ENCODE data around the gene EDIL3.

- TF ChIP-seq CTCF (IDR thresholded peaks at IDR 0.05) (no peak), EP300 (IDR thresholded peaks at IDR 0.05) (no peak), POLR2A (IDR thresholded peaks at IDR 0.05) (no peak)
These were observed 469.8 kb downstream of the EDIL3 start for GRCh38 chr5:83914662-83915418.

Data from sigmoid colon (tissue), 4 donors.